ENCODE data around the gene PLEKHM2.

PLEKHM2 gene

GRCh38 chr1:15742339-15742801 is 58.2 kb downstream of the PLEKHM2 start, which contains the start of gene TMEM82:
Gene TMEM82, plus strand, starts transcription at chr1:15742499. Its CDS starts 61 bp downstream, at chr1:15742560.
- FAIRE-seq = no peak

DNA sequence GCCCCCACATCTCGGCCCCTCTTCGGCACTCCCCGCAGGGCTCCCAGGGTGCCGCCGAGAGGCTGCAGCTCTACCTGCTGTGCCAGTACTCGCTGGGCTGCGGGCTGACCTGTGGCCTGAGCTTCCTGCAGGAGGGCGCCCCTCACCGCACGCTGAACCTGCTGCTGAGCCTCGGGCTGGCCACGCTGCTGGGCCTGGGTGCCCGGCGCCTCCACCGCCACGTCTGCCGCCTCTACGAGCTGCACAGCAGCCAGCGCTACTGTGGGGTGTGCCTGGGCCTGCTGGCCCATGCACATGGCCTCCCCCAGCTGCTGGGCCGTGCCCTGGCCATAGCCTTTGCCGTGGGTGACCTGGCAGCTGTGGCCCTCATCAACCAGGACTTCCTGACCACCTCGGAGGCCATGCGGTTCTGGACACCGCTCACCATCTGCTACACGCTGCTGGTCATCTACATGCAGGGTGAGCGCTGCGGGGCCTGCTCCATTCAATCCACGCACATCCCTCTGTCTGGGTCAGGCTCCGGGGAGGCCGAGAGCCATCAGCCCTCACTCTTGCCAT is 60.1 kb downstream of the PLEKHM2 start:
- no peak for FAIRE-seq

DNA sequence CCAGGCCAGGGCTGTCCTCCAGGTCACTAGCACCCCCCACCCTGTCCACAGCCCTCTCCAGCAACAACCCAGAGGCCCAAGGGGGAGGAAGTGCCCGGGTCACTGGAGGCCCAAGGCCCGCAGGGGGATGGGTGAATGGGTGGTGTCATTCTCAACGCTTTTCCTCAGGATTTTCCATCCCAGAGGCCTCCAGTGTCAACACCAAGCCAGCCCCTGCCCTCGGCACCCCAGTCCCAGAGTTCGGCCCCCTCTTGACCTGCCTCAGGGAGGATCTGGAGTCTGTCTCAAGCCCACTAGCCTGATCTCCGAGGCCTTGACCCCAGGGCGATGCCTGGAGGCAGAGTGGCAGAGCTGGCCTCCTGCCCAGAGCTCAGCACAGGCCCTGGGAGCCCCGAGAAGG is 63.3 kb downstream of the PLEKHM2 start:
- FAIRE-seq = no peak

DNA sequence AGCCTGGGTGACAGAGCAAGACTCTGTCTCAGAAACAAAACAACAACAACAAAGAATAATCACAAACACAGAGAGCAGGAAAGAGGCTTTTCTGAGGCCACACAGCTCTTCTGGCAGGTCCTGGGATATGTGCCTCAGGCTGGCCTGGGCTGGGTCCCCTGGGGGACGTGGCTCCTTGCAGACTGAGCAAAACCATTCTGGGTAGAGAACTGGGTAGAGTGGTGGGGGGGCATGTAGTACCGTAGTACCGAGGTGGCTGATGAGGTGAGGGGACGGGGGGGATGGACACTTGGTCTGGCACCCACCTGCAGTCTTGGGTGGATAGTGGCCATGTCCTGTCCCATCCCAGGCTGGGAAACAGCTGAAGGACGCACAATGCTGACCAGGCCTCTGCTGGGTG is 64.1 kb downstream of the PLEKHM2 start:
- no peak for FAIRE-seq

GRCh38 chr1:15748690-15749398 is 64.7 kb downstream of the PLEKHM2 start:
- FAIRE-seq = no peak

DNA sequence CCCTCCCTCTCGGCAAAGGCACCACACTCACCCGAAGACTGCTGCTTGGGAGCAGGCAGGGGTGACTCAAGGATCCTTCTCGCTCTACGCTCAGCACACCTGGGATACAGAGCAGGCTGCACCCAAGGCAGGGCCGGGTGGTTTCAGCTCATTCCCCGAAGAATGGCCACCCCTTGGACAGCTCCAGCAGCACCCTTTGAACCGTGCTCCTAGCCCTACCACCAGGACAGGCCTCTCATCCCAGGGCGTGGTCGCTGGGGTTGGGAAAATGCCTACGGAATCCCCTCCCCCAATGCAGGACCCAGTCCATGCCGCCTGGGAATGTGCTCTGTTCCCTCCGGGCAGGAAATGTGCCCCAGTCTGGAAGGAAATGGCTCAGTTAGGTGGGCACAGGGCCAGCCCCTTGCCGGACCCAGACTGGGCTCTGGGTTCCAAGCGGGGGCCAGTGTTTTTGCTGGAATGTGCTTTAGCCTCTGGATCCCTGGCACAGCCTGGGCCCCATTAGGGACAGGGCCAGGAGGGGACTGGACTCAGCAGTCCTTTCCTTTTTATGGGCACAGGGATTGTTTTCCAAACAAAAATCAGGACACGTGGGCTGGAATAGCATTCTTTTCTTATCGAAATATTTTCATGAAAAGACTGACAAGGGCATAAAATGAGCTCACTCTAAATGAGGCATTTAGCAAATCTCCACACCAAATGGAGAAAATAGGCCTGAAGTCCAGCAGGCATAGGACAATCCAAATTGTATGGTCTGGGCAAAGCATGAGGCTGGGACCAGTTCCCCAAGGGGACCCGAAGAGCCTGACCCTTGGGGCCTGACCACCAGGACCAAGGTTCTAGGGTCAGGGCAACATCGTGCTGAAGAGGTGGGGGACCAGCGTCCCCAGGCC is 65.5 kb downstream of the PLEKHM2 start:
- no peak for FAIRE-seq

DNA sequence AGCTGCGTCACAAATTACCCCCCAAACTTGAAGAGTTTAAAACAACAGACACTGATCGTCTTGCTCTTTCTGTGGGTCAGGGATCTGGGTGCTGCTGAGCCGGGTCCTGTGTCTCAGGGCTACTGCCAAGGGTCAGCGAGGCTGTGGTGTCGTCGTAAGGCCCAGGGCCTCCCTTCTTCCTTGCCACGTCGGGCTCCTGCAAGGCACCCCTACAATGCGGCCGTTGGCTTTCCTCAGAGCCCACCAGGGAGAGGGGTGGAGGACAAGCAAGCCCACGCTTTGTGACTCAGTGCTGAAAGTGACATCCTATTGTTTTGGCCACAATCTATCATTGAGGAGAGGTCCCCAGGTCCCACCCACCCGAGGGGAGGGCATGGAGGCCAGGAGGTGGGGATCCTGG is 66.8 kb downstream of the PLEKHM2 start:
- FAIRE-seq = no peak

DNA sequence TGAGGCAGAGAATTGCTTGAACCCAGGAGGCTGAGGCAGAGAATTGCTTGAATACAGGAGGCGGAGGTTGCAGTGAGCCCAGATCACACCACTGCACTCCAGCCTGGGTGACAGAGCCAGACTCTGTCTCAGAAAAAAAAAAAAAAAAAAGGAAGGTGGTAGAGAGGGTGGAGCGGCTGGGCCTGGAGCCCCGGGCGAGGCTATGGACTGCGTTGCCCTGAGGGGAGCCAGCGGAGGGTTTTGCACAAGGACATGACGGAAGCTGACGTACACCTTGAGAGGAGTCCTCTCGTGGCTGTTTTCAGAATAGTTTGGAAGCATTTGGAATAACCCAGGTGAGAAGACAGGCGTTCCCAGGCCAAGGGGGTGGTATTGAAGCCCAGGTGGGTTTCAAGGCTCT is 67.6 kb downstream of the PLEKHM2 start:
- no peak for FAIRE-seq

GRCh38 chr1:15753776-15754175 is 69.7 kb downstream of the PLEKHM2 start:
- no peak for FAIRE-seq

DNA sequence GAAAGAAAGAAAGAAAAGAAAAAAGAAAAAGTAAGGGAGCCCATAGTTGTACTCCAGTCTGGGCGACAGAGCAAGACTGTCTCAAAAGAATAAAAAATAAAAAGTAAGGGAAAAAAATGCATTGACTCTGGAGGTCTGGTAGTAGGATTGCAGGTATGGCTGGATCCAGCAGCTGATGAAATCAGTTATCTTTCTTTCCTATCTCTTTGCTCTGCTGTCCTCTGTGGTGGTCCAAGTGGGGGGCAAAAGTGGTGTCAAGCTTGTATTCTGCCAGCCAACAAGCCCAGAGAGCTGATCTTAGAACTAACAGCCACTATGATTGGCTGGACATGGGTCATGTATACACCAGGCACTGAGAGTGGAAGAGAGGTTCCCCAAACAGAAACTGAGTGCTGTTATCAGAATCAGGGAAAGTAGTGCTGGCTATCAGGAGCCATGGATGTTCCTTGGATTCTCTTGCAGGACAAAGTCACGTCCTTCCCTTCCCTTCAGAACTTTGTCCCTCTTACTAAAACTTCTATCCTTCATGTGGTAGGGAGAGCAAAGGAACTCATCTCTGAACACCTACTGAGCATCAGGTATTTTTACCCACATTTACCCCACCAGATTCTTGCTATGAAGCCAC is 71.0 kb downstream of the PLEKHM2 start:
- FAIRE-seq = no peak

GRCh38 chr1:15755646-15756040 is 71.5 kb downstream of the PLEKHM2 start:
- FAIRE-seq = no peak

DNA sequence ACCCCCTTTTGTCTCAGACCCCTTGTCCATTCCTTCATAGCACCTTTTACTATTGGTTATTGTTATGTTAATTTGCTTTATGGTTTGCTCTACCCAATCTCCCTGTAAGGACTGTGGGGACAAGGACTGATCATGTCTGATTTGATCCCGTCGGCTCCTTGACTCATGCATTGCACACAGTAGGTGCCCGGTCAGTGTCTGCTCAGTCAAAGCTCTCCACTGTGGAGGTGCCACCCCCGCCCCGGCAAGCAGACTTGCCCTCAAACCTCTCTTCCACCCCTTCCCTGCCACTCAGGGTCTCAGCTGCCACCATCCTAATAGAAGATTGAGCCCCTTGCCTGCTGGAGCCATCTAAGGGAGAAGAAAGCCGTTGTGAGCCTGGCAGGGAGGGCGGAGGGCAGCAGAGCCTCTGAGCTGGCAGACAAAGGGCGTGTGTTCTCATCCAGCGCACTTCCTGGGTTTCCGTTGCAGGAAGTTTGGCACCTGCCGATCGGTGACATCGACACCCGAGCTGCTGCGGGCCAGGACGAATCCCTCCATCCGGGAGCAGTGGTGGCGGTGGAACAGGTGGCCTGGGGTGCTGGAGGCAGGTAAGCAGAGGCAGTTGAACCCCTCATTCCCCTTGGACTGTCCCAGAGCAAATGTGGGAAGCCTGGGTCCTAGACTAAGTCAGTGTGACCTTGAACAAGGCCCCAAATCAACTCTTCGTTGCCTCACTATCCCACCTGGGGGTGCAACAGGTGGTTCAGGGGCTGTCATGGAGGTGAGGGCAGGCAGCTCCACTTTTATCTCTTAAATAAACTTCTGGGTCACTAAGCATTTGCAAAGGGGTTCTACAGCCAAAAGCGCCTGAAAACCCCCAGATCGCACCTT is 72.3 kb downstream of the PLEKHM2 start:
- FAIRE-seq = no peak

DNA sequence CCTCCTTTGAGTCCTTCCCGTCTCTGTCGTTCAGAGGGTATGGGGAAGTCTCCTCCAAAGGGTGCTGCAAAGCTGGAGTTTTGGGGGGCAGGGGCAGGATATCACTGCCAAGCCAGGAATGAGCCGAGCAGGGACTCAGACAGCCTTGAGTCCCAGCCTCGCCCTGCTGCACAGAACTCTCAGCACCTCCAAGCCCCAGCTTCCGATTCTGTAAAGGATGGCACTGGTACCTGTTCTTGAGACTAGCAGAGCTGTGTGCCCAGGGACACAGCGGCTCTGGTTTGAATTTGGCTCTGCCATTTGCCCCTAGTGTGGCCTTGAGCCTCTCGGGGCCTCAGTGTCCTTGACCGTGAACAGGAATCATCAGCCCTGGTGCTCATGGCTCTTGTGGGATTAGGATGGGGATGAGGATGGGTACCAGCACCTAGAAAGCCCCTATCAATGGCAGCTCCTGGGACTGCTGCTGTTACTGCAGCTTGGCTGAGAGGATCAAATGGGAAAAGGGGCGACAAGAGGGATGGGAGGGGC is 73.0 kb downstream of the PLEKHM2 start:
- FAIRE-seq = no peak

GRCh38 chr1:15757575-15758342 is 73.6 kb downstream of the PLEKHM2 start:
- FAIRE-seq = no peak

DNA sequence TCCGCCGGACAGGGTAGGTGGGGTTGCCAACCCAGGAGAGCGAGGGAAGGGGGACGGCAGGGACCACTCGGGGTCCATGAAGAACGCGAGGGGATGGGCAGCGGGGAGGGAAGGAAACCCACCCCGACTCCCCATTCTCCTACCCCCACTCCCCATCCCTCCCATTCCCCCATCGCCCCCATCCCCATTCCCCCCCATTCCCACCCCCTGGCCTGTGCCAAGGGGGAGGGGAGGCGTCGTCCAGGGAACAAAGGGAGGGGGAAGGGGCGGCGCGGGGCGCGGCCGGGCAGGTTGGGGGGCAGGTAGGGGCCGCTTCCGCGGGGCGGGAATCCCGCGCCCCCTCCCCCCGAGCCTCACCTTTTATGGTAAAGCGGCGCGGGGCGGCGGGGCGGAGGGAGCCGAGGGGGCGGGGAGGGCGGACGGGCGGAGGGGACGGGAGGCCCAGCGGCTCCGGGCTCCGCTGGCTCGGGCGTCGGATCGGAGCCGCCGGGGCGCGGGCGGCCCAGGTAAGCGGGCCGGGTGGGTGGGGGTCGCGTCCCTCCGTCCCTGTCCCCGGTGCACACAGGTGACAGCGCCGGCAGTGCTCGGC is 74.3 kb downstream of the PLEKHM2 start, which contains the start of gene FBLIM1:
Gene FBLIM1, plus strand, starts transcription at position 453 of the 589 bp plus-strand sequence. CDS start 6,189 bp downstream, outside the sequence.
- FAIRE-seq = no peak

DNA sequence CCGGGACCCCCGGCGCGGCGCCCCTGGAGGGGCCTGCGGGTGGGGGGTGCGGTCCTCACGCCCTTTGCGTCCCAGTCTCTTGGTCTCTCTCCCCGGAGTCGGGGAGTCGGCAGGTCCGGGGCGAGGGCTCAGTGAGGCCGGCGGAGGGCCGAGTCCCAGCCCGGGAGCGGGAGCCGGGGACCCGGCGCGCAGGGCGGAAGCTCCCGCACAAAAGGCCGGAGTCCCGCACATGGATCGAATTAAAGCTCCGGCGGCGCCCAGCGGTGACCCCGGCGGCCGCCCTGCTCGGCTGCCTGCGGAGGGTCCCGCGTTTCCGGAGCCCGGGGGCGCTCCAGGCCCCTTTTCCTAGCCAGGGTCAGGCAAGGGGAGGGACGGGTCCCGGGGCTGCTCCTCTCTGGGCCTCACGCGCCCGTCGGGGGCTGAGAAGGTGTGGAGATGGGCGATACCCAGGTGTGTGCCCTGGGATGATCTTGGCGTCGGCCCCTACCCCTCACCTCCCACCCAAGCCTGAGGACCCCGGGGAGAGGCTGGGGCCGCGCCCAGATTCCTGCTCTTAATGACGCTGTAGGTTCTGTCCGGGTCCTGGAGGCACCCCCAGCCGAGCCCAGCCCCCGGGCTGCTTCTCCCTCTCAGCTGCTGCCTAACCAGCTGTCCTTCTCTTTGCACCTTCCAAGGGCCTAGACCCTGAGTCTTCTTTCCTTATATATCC is 75.0 kb downstream of the PLEKHM2 start:
- FAIRE-seq = no peak

- peak; percentile 57 for FAIRE-seq
Observed at GRCh38 chr1:15760520-15761211, 76.5 kb downstream of the PLEKHM2 start.

DNA sequence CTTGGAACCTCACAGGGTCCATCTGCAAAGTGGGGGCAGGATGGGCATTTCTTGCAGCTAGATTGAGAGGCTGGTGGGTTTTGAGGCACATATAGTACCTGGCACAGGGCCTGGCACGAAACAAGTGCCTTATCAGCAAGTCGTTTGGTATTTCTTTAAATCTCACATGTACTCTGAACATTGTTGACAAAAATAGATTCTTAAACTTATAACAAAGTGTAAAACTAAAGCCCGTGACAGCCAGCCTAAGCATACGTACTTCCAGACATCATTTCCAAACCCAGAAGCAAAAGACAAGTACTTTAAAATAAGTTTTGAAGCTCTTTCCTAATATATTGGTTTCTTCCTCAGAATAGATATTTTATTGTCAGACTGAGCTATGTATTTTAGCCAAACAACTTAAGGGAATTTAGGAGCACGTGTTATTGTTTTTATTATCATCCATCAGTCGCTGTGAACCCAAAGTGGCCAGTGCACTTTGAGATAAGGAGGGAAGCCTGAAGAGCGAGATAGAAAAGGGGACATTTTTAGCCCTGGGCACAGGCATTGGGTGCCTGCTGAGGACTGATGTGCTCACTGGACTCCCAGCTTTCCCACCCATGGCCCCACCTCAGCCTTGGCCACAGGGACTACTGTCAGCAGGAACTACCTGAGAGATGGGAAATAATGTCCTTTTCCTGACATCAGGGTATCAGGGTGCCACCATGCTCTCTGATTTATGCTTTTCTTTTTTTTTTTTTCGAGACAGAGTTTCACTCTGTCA is 77.4 kb downstream of the PLEKHM2 start:
- FAIRE-seq = no peak

Measured in endometrium (tissue), 2 donors.